ENCODE data around the gene KCNK7. TPM values are rescaled to one million over a fixed set of nuclear protein-coding genes. Genes with fewer than 3 reads are reported as not detected.
A peak's percentile ranks its signal among the peaks of the same experiment; 100 is the strongest.

The KCNK7 gene
- polyA plus RNA-seq, 3 donors, result 4.3 TPM; not detected in 2

DNA sequence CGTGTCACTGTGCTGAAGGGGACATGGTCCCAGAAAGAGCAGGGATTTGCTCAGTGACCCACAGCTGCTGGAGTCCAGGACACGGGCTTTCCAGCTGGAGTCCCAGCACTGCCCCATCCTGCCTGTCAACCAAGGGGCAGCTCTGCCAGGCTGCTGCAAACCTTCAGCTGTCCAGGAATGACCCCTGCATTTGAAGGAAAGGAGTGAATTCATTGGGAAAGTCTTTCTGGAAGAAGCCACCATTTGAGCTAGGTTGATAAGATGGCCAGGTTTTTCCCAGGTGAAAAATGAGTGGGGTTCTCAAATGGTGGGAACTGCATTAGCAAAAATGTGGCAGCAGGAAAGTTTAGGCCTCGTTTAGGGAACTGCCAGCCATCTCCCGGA lies 9.4 kb downstream of the KCNK7 start:
- DNase-seq, result no peak
- Histone ChIP-seq H3K4me3 (replicated peaks in 1 of 3; ENCODE audit: low read depth in 2 of 3, low read length in 3 of 3) (peak overlapping the region in 2 of 3 experiments; percentile 30 to 74), H3K79me2 (ENCODE audit: insufficient read depth, low read length) (peaks cover 82% of the 10 kb centered on the region), H3K4me2 (replicated peaks; ENCODE audit: extremely low read depth, low read length, poor library complexity, severe bottlenecking) (peak overlapping the region; percentile 82), H3K36me3 (replicated peaks in 1 of 2; ENCODE audit: control insufficient read depth in 1 of 2, insufficient read depth in 2 of 2, low read length in 2 of 2) (peaks cover 65 to 71% of the 10 kb centered on the region in 2 donors), H2AFZ (ENCODE audit: insufficient read depth, low read depth, low read length, poor library complexity, severe bottlenecking) (no peak overlapping the region), H3K9ac (ENCODE audit: insufficient read depth, low read length, poor library complexity, severe bottlenecking) (peak overlapping the region; percentile 51), H4K20me1 (ENCODE audit: insufficient read depth, low read length) (peaks cover 97% of the 10 kb centered on the region), H3K9me3 (replicated peaks in 1 of 2; ENCODE audit: control insufficient read depth in 1 of 2, insufficient read depth in 1 of 2, low read length in 2 of 2) (no peaks in the 10 kb centered on the region), H3K4me1 (ENCODE audit: control insufficient read depth in 1 of 2, insufficient read depth in 2 of 2, low read length in 2 of 2) (peaks cover 44 to 61% of the 10 kb centered on the region in 2 donors), H3K27me3 (ENCODE audit: control insufficient read depth in 2 of 2, insufficient read depth in 2 of 2, low read length in 2 of 2) (no peaks in the 10 kb centered on the region), H3K27ac (ENCODE audit: low read depth in 1 of 2, low read length in 2 of 2) (peak overlapping the region; percentile 86 to 89)
- Mint-ChIP-seq H3K4me1 (peaks cover 60% of the 10 kb centered on the region), H3K4me3 (peak overlapping the region; percentile 73 to 87), H3K27ac (peak overlapping the region; percentile 91 to 98 (median 95)), H3K36me3 (peaks cover 60 to 79% of the 10 kb centered on the region in 2 donors), H3K9me3 (no peaks in the 10 kb centered on the region), H3K27me3 (ENCODE audit: low read depth in 3 of 3) (peaks cover 0 to 2% (median 0%) of the 10 kb centered on the region in 3 donors)
- 63% methylated on average over 4 of the region's 4 CpGs for WGBS (ENCODE audit: insufficient coverage)
- TF ChIP-seq, protein P1, sequence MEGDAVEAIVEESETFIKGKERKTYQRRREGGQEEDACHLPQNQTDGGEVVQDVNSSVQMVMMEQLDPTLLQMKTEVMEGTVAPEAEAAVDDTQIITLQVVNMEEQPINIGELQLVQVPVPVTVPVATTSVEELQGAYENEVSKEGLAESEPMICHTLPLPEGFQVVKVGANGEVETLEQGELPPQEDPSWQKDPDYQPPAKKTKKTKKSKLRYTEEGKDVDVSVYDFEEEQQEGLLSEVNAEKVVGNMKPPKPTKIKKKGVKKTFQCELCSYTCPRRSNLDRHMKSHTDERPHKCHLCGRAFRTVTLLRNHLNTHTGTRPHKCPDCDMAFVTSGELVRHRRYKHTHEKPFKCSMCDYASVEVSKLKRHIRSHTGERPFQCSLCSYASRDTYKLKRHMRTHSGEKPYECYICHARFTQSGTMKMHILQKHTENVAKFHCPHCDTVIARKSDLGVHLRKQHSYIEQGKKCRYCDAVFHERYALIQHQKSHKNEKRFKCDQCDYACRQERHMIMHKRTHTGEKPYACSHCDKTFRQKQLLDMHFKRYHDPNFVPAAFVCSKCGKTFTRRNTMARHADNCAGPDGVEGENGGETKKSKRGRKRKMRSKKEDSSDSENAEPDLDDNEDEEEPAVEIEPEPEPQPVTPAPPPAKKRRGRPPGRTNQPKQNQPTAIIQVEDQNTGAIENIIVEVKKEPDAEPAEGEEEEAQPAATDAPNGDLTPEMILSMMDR (IDR thresholded peaks at IDR 0.05), result no peak
- intact Hi-C loops (cut with micrococcal nuclease), result no loop called here

DNA sequence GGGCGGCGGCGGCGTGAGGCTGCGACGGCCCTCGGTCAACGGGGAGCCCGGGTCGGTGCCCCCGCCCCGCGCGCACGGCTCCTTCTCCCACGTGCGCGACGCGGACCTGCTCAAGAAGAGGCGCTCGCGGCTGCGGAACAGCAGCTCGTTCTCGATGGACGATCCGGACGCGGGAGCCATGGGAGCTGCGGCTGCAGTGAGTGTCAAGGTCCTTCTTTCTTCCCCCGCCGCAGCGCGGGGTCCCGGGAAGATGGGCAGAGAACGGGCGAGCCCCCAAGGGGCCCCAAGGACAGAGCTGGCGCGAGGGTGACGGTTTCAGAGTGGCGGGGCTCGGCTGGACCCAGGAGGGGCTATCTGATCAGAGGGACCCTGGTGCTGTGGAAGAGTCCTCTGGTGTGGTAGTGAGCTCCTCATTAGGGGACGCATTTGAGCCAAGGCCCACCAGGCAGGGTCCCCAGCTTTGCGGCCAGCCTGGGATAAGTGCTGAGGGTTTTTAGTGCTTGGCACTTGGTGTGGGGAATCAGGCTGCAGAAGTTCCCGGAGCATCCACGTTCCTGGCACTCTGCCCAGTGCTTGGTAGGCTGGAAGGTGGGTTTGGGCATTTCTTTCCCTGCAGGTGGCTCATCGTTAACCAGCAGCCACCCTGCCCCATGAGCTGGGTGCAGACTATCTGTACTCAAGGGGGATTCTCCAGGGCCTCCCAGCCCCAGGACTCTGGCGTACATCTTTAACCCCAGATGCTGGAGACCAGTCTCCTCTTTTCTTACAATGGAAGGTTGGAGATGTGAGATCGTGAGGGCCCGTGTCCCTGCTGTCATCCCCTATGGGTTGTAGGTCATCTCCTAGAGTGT lies 10.0 kb downstream of the KCNK7 start:
- Mint-ChIP-seq H3K4me3 (peak overlapping the region in 1 of 2 donors; percentile 87), H3K9me3 (no peaks in the 10 kb centered on the region), H3K36me3 (peaks cover 61 to 79% of the 10 kb centered on the region in 2 donors), H3K4me1 (peaks cover 59% of the 10 kb centered on the region), H3K27ac (peak overlapping the region in 6 of 7 donors; percentile 91 to 98 (median 96)), H3K27me3 (ENCODE audit: low read depth in 3 of 3) (peaks cover 0 to 2% (median 0%) of the 10 kb centered on the region in 3 donors)
- H3K36me3 ChIP-seq (replicated peaks in 1 of 2; ENCODE audit: control insufficient read depth in 1 of 2, insufficient read depth in 2 of 2, low read length in 2 of 2), result peaks cover 65 to 71% of the 10 kb centered on the region in 2 donors
- no peak overlapping the region for H3K9ac ChIP-seq (ENCODE audit: insufficient read depth, low read length, poor library complexity, severe bottlenecking)
- H3K27me3 ChIP-seq (ENCODE audit: control insufficient read depth in 2 of 2, insufficient read depth in 2 of 2, low read length in 2 of 2), result no peaks in the 10 kb centered on the region
- peaks cover 88% of the 10 kb centered on the region for H3K79me2 ChIP-seq (ENCODE audit: insufficient read depth, low read length)
- no peak for DNase-seq
- H3K4me3 ChIP-seq (replicated peaks in 1 of 3; ENCODE audit: low read depth in 2 of 3, low read length in 3 of 3), result peak overlapping the region in 1 of 3 experiments; percentile 74
- H4K20me1 ChIP-seq (ENCODE audit: insufficient read depth, low read length), result peaks cover 97% of the 10 kb centered on the region
- peaks cover 44 to 64% of the 10 kb centered on the region in 2 donors for H3K4me1 ChIP-seq (ENCODE audit: control insufficient read depth in 1 of 2, insufficient read depth in 2 of 2, low read length in 2 of 2)
- TF ChIP-seq, protein P1 (IDR thresholded peaks at IDR 0.05), result no peak
- 94% methylated on average over 48 of the region's 51 CpGs for WGBS (ENCODE audit: insufficient coverage)
- H3K4me2 ChIP-seq (replicated peaks; ENCODE audit: extremely low read depth, low read length, poor library complexity, severe bottlenecking), result peak overlapping the region; percentile 82
- intact Hi-C loops (cut with micrococcal nuclease), result no loop called here
- H2AFZ ChIP-seq (ENCODE audit: insufficient read depth, low read depth, low read length, poor library complexity, severe bottlenecking), result no peak overlapping the region
- no peaks in the 10 kb centered on the region for H3K9me3 ChIP-seq (replicated peaks in 1 of 2; ENCODE audit: control insufficient read depth in 1 of 2, insufficient read depth in 1 of 2, low read length in 2 of 2)
- peak overlapping the region; percentile 86 to 89 for H3K27ac ChIP-seq (ENCODE audit: low read depth in 1 of 2, low read length in 2 of 2)
